Liver (tissue), 9 donors: ENCODE results near the gene REPS2. TPM values are rescaled to one million over a fixed set of nuclear protein-coding genes. Genes with fewer than 3 reads are reported as not detected.

Experiments used
- DNase-seq: peaks from one replicate; pipeline ENCODE4 v3.0.0-alpha.2; 2017; ENCODE audit warnings: low spot score
- H3K27ac ChIP-seq, 2 donors: one replicate each; pipeline ENCODE4 v1.7.0; 2013; ENCODE audit warnings: inconsistent platforms in 2 of 2, low read length in 2 of 2, control low read depth in 1 of 2, low read depth in 1 of 2, mild to moderate bottlenecking in 1 of 2
- H3K27me3 ChIP-seq, 4 donors: one replicate each; pipeline versions ENCODE4 v1.6.1 to v1.7.0; 2013; ENCODE audit warnings: low read length in 3 of 4, inconsistent platforms in 1 of 4, mild to moderate bottlenecking in 1 of 4, moderate library complexity in 1 of 4; ENCODE audit not compliant: control insufficient read depth in 4 of 4, insufficient read depth in 4 of 4
- H3K36me3 ChIP-seq, 4 donors: one replicate each; pipeline versions ENCODE4 v1.6.1 to v1.7.0; 2013; ENCODE audit warnings: low read length in 3 of 4, mild to moderate bottlenecking in 3 of 4, low read depth in 1 of 4, moderate library complexity in 1 of 4; ENCODE audit not compliant: control insufficient read depth in 4 of 4, insufficient read depth in 3 of 4
- H3K4me1 ChIP-seq, 4 donors: one replicate each; pipeline versions ENCODE4 v1.6.1 to v1.7.0; 2013; ENCODE audit warnings: low read length in 3 of 4, mild to moderate bottlenecking in 3 of 4, moderate library complexity in 1 of 4; ENCODE audit not compliant: control insufficient read depth in 4 of 4, insufficient read depth in 4 of 4
- H3K4me3 ChIP-seq, 3 donors: one replicate each; pipeline versions ENCODE4 v1.6.1 to v1.7.0; 2013; ENCODE audit warnings: low read length in 3 of 3, control low read depth in 1 of 3, low read depth in 1 of 3, mild to moderate bottlenecking in 1 of 3
- H3K9ac ChIP-seq, 2 donors: one replicate each; pipeline ENCODE4 v1.7.0; 2013; ENCODE audit warnings: low read length in 2 of 2, mild to moderate bottlenecking in 2 of 2, moderate library complexity in 2 of 2, control low read depth in 1 of 2, low read depth in 1 of 2
- H3K9me3 ChIP-seq, 4 donors: one replicate each; pipeline versions ENCODE4 v1.6.1 to v1.7.0; 2013; ENCODE audit warnings: low read length in 3 of 4; ENCODE audit not compliant: control insufficient read depth in 4 of 4
- ATF3 ChIP-seq: IDR thresholded peaks from 2 replicates; pipeline ENCODE4 v1.6.1; 2016; ENCODE audit warnings: antibody characterized with exemption
- CTCF ChIP-seq: fragments of 150-350 bp; IDR thresholded peaks from 2 replicates; pipeline ENCODE4 v1.5.1; 2017; ENCODE audit warnings: improper control_type of control experiment, low read depth, low read length; ENCODE audit not compliant: missing input control
- EGR1 ChIP-seq, 2 donors: IDR thresholded peaks; 2 replicates each; pipeline ENCODE4 v1.6.1; 2016 to 2018; ENCODE audit warnings: antibody characterized with exemption in 2 of 2, low read depth in 2 of 2
- FOXA1 ChIP-seq: IDR thresholded peaks from 2 replicates; pipeline ENCODE4 v1.6.1; 2016; ENCODE audit warnings: antibody characterized with exemption
- FOXA2 ChIP-seq: IDR thresholded peaks from 2 replicates; pipeline ENCODE4 v1.6.1; 2016; ENCODE audit warnings: antibody characterized with exemption
- GABPA ChIP-seq, 2 donors: IDR thresholded peaks in 1 of 2; conservative IDR thresholded peaks in 1 of 2; 2 replicates each; pipeline ENCODE4 v1.6.1; 2016; ENCODE audit warnings: antibody characterized with exemption in 2 of 2, mild to moderate bottlenecking in 1 of 2, moderate library complexity in 1 of 2
- HNF4A ChIP-seq, 2 donors: conservative IDR thresholded peaks; 2 replicates each; pipeline ENCODE4 v1.6.1; 2016; ENCODE audit warnings: antibody characterized with exemption in 2 of 2, mild to moderate bottlenecking in 2 of 2
- HNF4G ChIP-seq: IDR thresholded peaks from 2 replicates; pipeline ENCODE4 v1.6.1; 2016; ENCODE audit warnings: antibody characterized with exemption
- JUND ChIP-seq, 2 donors: IDR thresholded peaks; 2 replicates each; pipeline ENCODE4 v1.6.1; 2016; ENCODE audit warnings: antibody characterized with exemption in 2 of 2
- MAX ChIP-seq: IDR thresholded peaks from 2 replicates; pipeline ENCODE4 v1.6.1; 2016; ENCODE audit warnings: antibody characterized with exemption
- NR2F2 ChIP-seq: IDR thresholded peaks from 2 replicates; pipeline ENCODE4 v1.6.1; 2016; ENCODE audit warnings: antibody characterized with exemption
- RAD21 ChIP-seq, 2 donors: IDR thresholded peaks; 2 replicates each; pipeline ENCODE4 v1.6.1; 2016; ENCODE audit warnings: antibody characterized with exemption in 2 of 2, mild to moderate bottlenecking in 2 of 2
- REST ChIP-seq: IDR thresholded peaks from 2 replicates; pipeline ENCODE4 v1.6.1; 2016; ENCODE audit warnings: antibody characterized with exemption, mild to moderate bottlenecking
- RXRA ChIP-seq, 2 donors: IDR thresholded peaks; 2 replicates each; pipeline ENCODE4 v1.6.1; 2017 to 2018; ENCODE audit warnings: antibody characterized with exemption in 2 of 2, mild to moderate bottlenecking in 1 of 2
- SP1 ChIP-seq: IDR thresholded peaks from 2 replicates; pipeline ENCODE4 v1.6.1; 2018; ENCODE audit warnings: antibody characterized with exemption, mild to moderate bottlenecking
- TAF1 ChIP-seq: conservative IDR thresholded peaks from 2 replicates; pipeline ENCODE4 v1.6.1; 2016; ENCODE audit warnings: antibody characterized with exemption, mild to moderate bottlenecking
- YY1 ChIP-seq: IDR thresholded peaks from 2 replicates; pipeline ENCODE4 v1.6.1; 2016; ENCODE audit warnings: antibody characterized with exemption, mild to moderate bottlenecking
- ZBTB33 ChIP-seq: IDR thresholded peaks from 2 replicates; pipeline ENCODE4 v1.6.1; 2016; ENCODE audit warnings: antibody characterized with exemption
- WGBS: extraction: QIAGEN DNeasy Blood & Tissue Kit; methylation state at CpG from one replicate; pipeline ENCODE4 v1.1.7; 2013; 5-methylcytosine and 5-hydroxymethylcytosine counted together
- polyA plus RNA-seq, 2 donors: library from polyadenylated mRNA; stranded (reverse) in 1 of 2; unstranded in 1 of 2; fragments of 200-250 nt in 1 of 2; fragments of >200 nt in 1 of 2; fragmentation: Nextera tagmentation in 1 of 2; extraction: Ambion mirVana in 1 of 2; gene quantifications; one replicate each; pipeline versions ENCODE4 v1.2.1 to v1.2.3, GENCODE V29; 2013 to 2015
- total RNA-seq, 2 donors: library from RNA; depleted of rRNA; stranded (reverse); fragments of >200 nt; gene quantifications; one replicate each; pipeline ENCODE4 v1.2.3, GENCODE V29; 2014
- donor health status: healthy.
- donor health status: healthy.
- donor health status: healthy.
- donor health status: healthy.
- donor health status: healthy.

The REPS2 gene
- total and polyA plus RNA-seq, 4 donors = 3.5 to 10.7 (median 6.2) TPM

GRCh38 chrX:16914058-16914457 lies 32.4 kb upstream of the REPS2 start:
- Histone ChIP-seq H3K4me3 (no peak overlapping the region), H3K27ac (no peak overlapping the region), H3K4me1 (no peaks in the 10 kb centered on the region), H3K27me3 (no peaks in the 10 kb centered on the region), H3K36me3 (no peaks in the 10 kb centered on the region), H3K9ac (no peak overlapping the region), H3K9me3 (no peaks in the 10 kb centered on the region)
- TF ChIP-seq JUND (IDR thresholded peaks at IDR 0.05) (no peak), RXRA (IDR thresholded peaks at IDR 0.05) (no peak), FOXA2 (no peak), FOXA1 (no peak), RAD21 (IDR thresholded peaks at IDR 0.05) (no peak), REST (no peak), HNF4G (no peak), SP1 (no peak), EGR1 (IDR thresholded peaks at IDR 0.05; ENCODE audit: low read depth in 2 of 2) (no peak), MAX (no peak), YY1 (no peak), GABPA (IDR thresholded peaks at IDR 0.05 in 1 of 2, conservative IDR thresholded peaks at IDR 0.05 in 1 of 2) (no peak), HNF4A (conservative IDR thresholded peaks at IDR 0.05) (no peak), CTCF (no peak)
- 83% methylated on average over 3 of the region's 3 CpGs for WGBS
- DNase-seq = no peak

- Histone ChIP-seq H3K4me1 (no peaks in the 10 kb centered on the region), H3K36me3 (no peaks in the 10 kb centered on the region), H3K9me3 (no peaks in the 10 kb centered on the region), H3K9ac (no peak overlapping the region), H3K27me3 (no peaks in the 10 kb centered on the region), H3K4me3 (no peak overlapping the region), H3K27ac (no peak overlapping the region)
- no peak for DNase-seq
- TF ChIP-seq FOXA2 (no peak), GABPA (IDR thresholded peaks at IDR 0.05 in 1 of 2, conservative IDR thresholded peaks at IDR 0.05 in 1 of 2) (no peak), ATF3 (no peak), EGR1 (IDR thresholded peaks at IDR 0.05; ENCODE audit: low read depth in 2 of 2) (no peak), ZBTB33 (no peak), SP1 (no peak), FOXA1 (no peak), NR2F2 (no peak), HNF4G (no peak), CTCF (no peak), RXRA (IDR thresholded peaks at IDR 0.05) (no peak), HNF4A (conservative IDR thresholded peaks at IDR 0.05) (no peak), YY1 (no peak), TAF1 (no peak), MAX (no peak)
- 89% methylated on average over 5 of the region's 5 CpGs for WGBS
These were observed 29.9 kb upstream of the REPS2 start for GRCh38 chrX:16916561-16916960.
